SK-N-SH (cell line): ENCODE measurements around the gene DENND1A. TPM values are rescaled to one million over a fixed set of nuclear protein-coding genes. Genes with fewer than 3 reads are reported as not detected.

Source experiments
- CTCF ChIA-PET: fragments of 300-600, 350-600 bp; formaldehyde crosslinking; extraction: SDS; loops from one replicate; lab custom pipeline; 2021; lab: Yijun Ruan, JAX
- POLR2A ChIA-PET: fragments of 350-600 bp; sonication (Branson Sonifier 250); formaldehyde crosslinking; extraction: SDS; loops from one replicate; lab custom pipeline; 2020; ENCODE audit warnings: antibody characterized with exemption, inconsistent platforms; lab: Yijun Ruan, JAX
- DNase-seq: peaks from one replicate; pipeline ENCODE4 v3.0.0; 2012
- H2AFZ ChIP-seq: fragments of 200-600 bp; sonication (generic); 2 replicates; pipeline ENCODE4 v1.8.1; 2016; ENCODE audit warnings: antibody characterized with exemption, mild to moderate bottlenecking, low read depth
- H3F3A ChIP-seq: fragments of 200-600 bp; sonication (generic); replicated peaks from 2 replicates; pipeline ENCODE3; 2016; ENCODE audit warnings: antibody characterized with exemption, mild to moderate bottlenecking; ENCODE audit not compliant: insufficient read depth
- H3K27ac ChIP-seq, 2 experiments: fragments of 200-500 bp in 1 of 2; fragments of 200-600 bp in 1 of 2; sonication (Bioruptor generic) in 1 of 2; sonication (generic), shearing (Covaris generic) in 1 of 2; 2 replicates each; pipeline versions ENCODE4 v1.5.1 to v1.6.1; 2014 to 2016; ENCODE audit warnings: low read depth in 2 of 2, inconsistent platforms in 1 of 2, low read length in 1 of 2, mild to moderate bottlenecking in 1 of 2, mixed read lengths in 1 of 2
- H3K27me3 ChIP-seq: fragments of 200-600 bp; sonication (generic), shearing (Covaris generic); 2 replicates; pipeline ENCODE4 v1.6.1; 2016; ENCODE audit warnings: mixed run types; ENCODE audit not compliant: insufficient read depth
- H3K36me3 ChIP-seq, 2 experiments: fragments of 200-500 bp in 1 of 2; fragments of 200-600 bp in 1 of 2; sonication (Bioruptor generic) in 1 of 2; sonication (generic) in 1 of 2; replicated peaks in 1 of 2; 2 replicates each; pipeline versions ENCODE3 to v1.5.1; 2014 to 2016; ENCODE audit warnings: low read length in 1 of 2, mild to moderate bottlenecking in 1 of 2; ENCODE audit not compliant: insufficient read depth in 2 of 2, control insufficient read depth in 1 of 2
- H3K4me1 ChIP-seq, 2 experiments: fragments of 200-500 bp in 1 of 2; fragments of 200-600 bp in 1 of 2; sonication (Bioruptor generic) in 1 of 2; sonication (generic), shearing (Covaris generic) in 1 of 2; 2 replicates each; pipeline versions ENCODE4 v1.5.1 to v1.6.1; 2014 to 2016; ENCODE audit warnings: low read depth in 1 of 2, low read length in 1 of 2, mixed run types in 1 of 2; ENCODE audit not compliant: insufficient read depth in 2 of 2, control insufficient read depth in 1 of 2
- H3K4me2 ChIP-seq: fragments of 200-600 bp; sonication (generic), shearing (Covaris generic); 2 replicates; pipeline ENCODE4 v1.6.1; 2017; ENCODE audit warnings: mixed run types
- H3K4me3 ChIP-seq, 2 experiments: fragments of 200-500 bp in 1 of 2; fragments of 200-600 bp in 1 of 2; sonication (Bioruptor generic) in 1 of 2; sonication (generic), shearing (Covaris generic) in 1 of 2; 2 replicates each; pipeline versions ENCODE4 v1.5.1 to v1.8.1; 2014 to 2016; ENCODE audit warnings: low read depth in 2 of 2, inconsistent platforms in 1 of 2, low read length in 1 of 2, mild to moderate bottlenecking in 1 of 2, mixed read lengths in 1 of 2, moderate library complexity in 1 of 2
- H3K79me2 ChIP-seq: fragments of 200-600 bp; sonication (generic); 2 replicates; pipeline ENCODE4 v1.8.1; 2017; ENCODE audit warnings: mild to moderate bottlenecking; ENCODE audit not compliant: insufficient read depth
- H3K9ac ChIP-seq: fragments of 200-600 bp; sonication (generic); 2 replicates; pipeline ENCODE4 v1.6.1; 2017; ENCODE audit warnings: mixed run types
- H3K9me2 ChIP-seq: fragments of 200-600 bp; sonication (generic); 2 replicates; pipeline ENCODE4 v1.6.1; 2017; ENCODE audit warnings: mixed run types
- H3K9me3 ChIP-seq: fragments of 200-600 bp; sonication (generic); 2 replicates; pipeline ENCODE4 v1.6.1; 2017; ENCODE audit warnings: mixed run types, mild to moderate bottlenecking, moderate library complexity
- H4K20me1 ChIP-seq: fragments of 200-600 bp; sonication (generic); 2 replicates; pipeline ENCODE4 v1.6.1; 2017; ENCODE audit warnings: mild to moderate bottlenecking, mixed run types; ENCODE audit not compliant: insufficient read depth
- CTCF ChIP-seq: fragments of 200-600 bp; sonication (generic); IDR thresholded peaks from 2 replicates; pipeline ENCODE4 v1.6.1; 2017; ENCODE audit warnings: antibody characterized with exemption, mild to moderate bottlenecking, moderate library complexity
- EZH2phosphoT487 ChIP-seq: fragments of 200-600 bp; sonication (generic); IDR thresholded peaks from 2 replicates; pipeline ENCODE4 v1.6.1; 2017; ENCODE audit warnings: low read depth, mixed run types, mild to moderate bottlenecking, antibody characterized with exemption, moderate library complexity, borderline replicate concordance
- FOSL2 ChIP-seq: IDR thresholded peaks from 2 replicates; pipeline ENCODE4 v1.4.0; 2012; ENCODE audit warnings: low read depth, mild to moderate bottlenecking, moderate library complexity, borderline replicate concordance
- FOXJ3 ChIP-seq: sonication (generic); formaldehyde crosslinking; IDR thresholded peaks from 2 replicates; pipeline ENCODE4 v1.5.1; 2020; ENCODE audit warnings: mild to moderate bottlenecking, missing genetic modification reagents
- GABPA ChIP-seq: IDR thresholded peaks from 2 replicates; pipeline ENCODE4 v1.4.0; 2012; ENCODE audit warnings: low read depth, mild to moderate bottlenecking
- MEF2A ChIP-seq: IDR thresholded peaks from 2 replicates; pipeline ENCODE4 v1.4.0; 2012; ENCODE audit warnings: low read depth, borderline replicate concordance
- MXI1 ChIP-seq: IDR thresholded peaks from 2 replicates; pipeline ENCODE4 v1.6.1; 2012; ENCODE audit warnings: mild to moderate bottlenecking, low read depth, low read length, improper control_type of control experiment
- NRF1 ChIP-seq: IDR thresholded peaks from 2 replicates; pipeline ENCODE4 v1.6.1; 2012; ENCODE audit warnings: low read depth, mild to moderate bottlenecking, low read length
- POLR2AphosphoS5 ChIP-seq: IDR thresholded peaks from 2 replicates; pipeline ENCODE4 v1.6.1; 2012; ENCODE audit warnings: low read depth, low read length
- RXRA ChIP-seq: IDR thresholded peaks from 2 replicates; pipeline ENCODE4 v1.4.0; 2012; ENCODE audit warnings: low read depth, mild to moderate bottlenecking, borderline replicate concordance
- SMC3 ChIP-seq: IDR thresholded peaks from 2 replicates; pipeline ENCODE4 v1.6.1; 2012; ENCODE audit warnings: low read depth, low read length, improper control_type of control experiment
- TEAD4 ChIP-seq: IDR thresholded peaks from 2 replicates; pipeline ENCODE4 v1.4.0; 2012; ENCODE audit warnings: mild to moderate bottlenecking, borderline replicate concordance; ENCODE audit not compliant: insufficient read depth
- YY1 ChIP-seq: IDR thresholded peaks from 2 replicates; pipeline ENCODE4 v1.4.0; 2012; ENCODE audit warnings: low read depth, mild to moderate bottlenecking
- WGBS: methylation state at CpG from one replicate; pipeline ENCODE4 v1.1.6; 2017; ENCODE audit warnings: low lambda C conversion rate; 5-methylcytosine and 5-hydroxymethylcytosine counted together
- polyA plus RNA-seq, 3 experiments: library from polyadenylated mRNA; depleted of rRNA; stranded (reverse); fragments of >200 nt; gene quantifications; 2 replicates each; pipeline ENCODE4 v1.2.3, GENCODE V29; 2012
- TF ChIP-seq, protein P1 (sequence below): IDR thresholded peaks from 2 replicates; pipeline ENCODE4; 2012
- TF ChIP-seq, protein P2 (sequence below): fragments of 150-350 bp; IDR thresholded peaks from 2 replicates; pipeline ENCODE4 v1.6.1; 2017; ENCODE audit warnings: antibody characterized with exemption, low read length, low read depth, borderline replicate concordance
- TF ChIP-seq, protein P3 (sequence below): IDR thresholded peaks from 2 replicates; pipeline ENCODE4 v1.4.0; 2012; ENCODE audit warnings: low read depth, borderline replicate concordance
- TF ChIP-seq, protein P4 (sequence below): IDR thresholded peaks from 2 replicates; pipeline ENCODE4 v1.6.1; 2012; ENCODE audit warnings: mild to moderate bottlenecking, low read depth, low read length, moderate library complexity

Gene DENND1A
- polyA plus RNA-seq, 1 of the 3 experiments (the other 2 are of a cell fraction), result 25.4 TPM

DNA sequence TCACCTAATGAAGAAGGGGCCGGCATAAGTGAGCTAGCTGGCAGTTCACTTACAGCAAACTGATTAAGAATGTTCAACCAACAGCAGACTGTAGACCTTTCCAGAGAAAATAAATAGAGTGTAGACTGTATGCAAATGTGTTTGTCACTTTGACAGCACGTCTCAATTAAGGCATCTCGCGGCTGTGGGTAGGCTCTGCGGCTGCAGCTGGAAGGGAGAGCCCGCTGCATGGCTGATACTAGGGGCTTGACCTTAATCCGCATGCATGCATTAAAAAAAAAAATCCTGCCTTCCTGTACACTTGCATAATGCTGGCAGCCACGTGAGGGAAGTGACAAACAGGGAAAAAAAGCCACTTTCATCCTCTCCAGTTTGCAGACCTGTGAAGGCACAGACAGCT is 491.6 kb downstream of the DENND1A start:
- no peak for TF ChIP-seq RXRA
- no peak for TF ChIP-seq MEF2A
- TF ChIP-seq NRF1, result no peak
- TF ChIP-seq TEAD4, result no peak
- TF ChIP-seq CTCF, result no peak
- no peak for TF ChIP-seq MXI1
- no peak for TF ChIP-seq YY1
- TF ChIP-seq POLR2AphosphoS5, result no peak
- TF ChIP-seq, protein P1, sequence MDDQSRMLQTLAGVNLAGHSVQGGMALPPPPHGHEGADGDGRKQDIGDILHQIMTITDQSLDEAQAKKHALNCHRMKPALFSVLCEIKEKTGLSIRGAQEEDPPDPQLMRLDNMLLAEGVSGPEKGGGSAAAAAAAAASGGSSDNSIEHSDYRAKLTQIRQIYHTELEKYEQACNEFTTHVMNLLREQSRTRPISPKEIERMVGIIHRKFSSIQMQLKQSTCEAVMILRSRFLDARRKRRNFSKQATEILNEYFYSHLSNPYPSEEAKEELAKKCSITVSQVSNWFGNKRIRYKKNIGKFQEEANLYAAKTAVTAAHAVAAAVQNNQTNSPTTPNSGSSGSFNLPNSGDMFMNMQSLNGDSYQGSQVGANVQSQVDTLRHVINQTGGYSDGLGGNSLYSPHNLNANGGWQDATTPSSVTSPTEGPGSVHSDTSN, result no peak
- TF ChIP-seq GABPA, result no peak
- TF ChIP-seq EZH2phosphoT487, result no peak
- TF ChIP-seq SMC3, result no peak
- TF ChIP-seq, protein P2, sequence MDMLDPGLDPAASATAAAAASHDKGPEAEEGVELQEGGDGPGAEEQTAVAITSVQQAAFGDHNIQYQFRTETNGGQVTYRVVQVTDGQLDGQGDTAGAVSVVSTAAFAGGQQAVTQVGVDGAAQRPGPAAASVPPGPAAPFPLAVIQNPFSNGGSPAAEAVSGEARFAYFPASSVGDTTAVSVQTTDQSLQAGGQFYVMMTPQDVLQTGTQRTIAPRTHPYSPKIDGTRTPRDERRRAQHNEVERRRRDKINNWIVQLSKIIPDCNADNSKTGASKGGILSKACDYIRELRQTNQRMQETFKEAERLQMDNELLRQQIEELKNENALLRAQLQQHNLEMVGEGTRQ, result no peak
- no peak for TF ChIP-seq FOXJ3
- Histone ChIP-seq H3K27me3 (no peaks in the 10 kb centered on the region), H2AFZ (no peak overlapping the region), H4K20me1 (no peaks in the 10 kb centered on the region), H3K4me3 (no peak overlapping the region), H3F3A (no peaks in the 10 kb centered on the region), H3K79me2 (no peaks in the 10 kb centered on the region), H3K9me2 (no peaks in the 10 kb centered on the region), H3K9ac (no peak overlapping the region), H3K36me3 (peaks cover 0 to 26% of the 10 kb centered on the region in 2 experiments), H3K4me1 (no peaks in the 10 kb centered on the region), H3K9me3 (no peaks in the 10 kb centered on the region), H3K4me2 (no peak overlapping the region), H3K27ac (no peak overlapping the region)
- no peak for DNase-seq
- ChIA-PET POLR2A (no interaction called here), CTCF (interaction anchor here (1.1 kb wide), 1 partner anchor 16 kb away, joined by 5 read pairs; no protein-coding TSS in a partner anchor)
- 91% methylated on average over 8 of the region's 8 CpGs for WGBS

GRCh38 chr9:123437201-123437600 is 492.7 kb downstream of the DENND1A start:
- POLR2A ChIA-PET, result no interaction called here
- WGBS, result 97% methylated on average over 7 of the region's 8 CpGs

More at GRCh38 chr9:123437201-123437600, 492.7 kb downstream of the DENND1A start:
- no peak overlapping the region for H3K9ac ChIP-seq
- no peak overlapping the region for H3K27ac ChIP-seq
- no peaks in the 10 kb centered on the region for H3K9me2 ChIP-seq
- no peaks in the 10 kb centered on the region for H4K20me1 ChIP-seq
- no peaks in the 10 kb centered on the region for H3K27me3 ChIP-seq
- H3K4me2 ChIP-seq, result no peak overlapping the region
- no peaks in the 10 kb centered on the region for H3K4me1 ChIP-seq
- peaks cover 0 to 26% of the 10 kb centered on the region in 2 experiments for H3K36me3 ChIP-seq
- no peak overlapping the region for H3K4me3 ChIP-seq
- CTCF ChIA-PET, result interaction anchor here (0.7 kb wide), 1 partner anchor 48 kb away, joined by 3 read pairs; no protein-coding TSS in a partner anchor
- no peaks in the 10 kb centered on the region for H3K79me2 ChIP-seq
- no peak for TF ChIP-seq FOSL2
- TF ChIP-seq TEAD4, result no peak
- TF ChIP-seq, protein P3, sequence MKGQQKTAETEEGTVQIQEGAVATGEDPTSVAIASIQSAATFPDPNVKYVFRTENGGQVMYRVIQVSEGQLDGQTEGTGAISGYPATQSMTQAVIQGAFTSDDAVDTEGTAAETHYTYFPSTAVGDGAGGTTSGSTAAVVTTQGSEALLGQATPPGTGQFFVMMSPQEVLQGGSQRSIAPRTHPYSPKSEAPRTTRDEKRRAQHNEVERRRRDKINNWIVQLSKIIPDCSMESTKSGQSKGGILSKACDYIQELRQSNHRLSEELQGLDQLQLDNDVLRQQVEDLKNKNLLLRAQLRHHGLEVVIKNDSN, result no peak
- TF ChIP-seq SMC3, result no peak
- TF ChIP-seq MXI1, result no peak
- TF ChIP-seq, protein P4, sequence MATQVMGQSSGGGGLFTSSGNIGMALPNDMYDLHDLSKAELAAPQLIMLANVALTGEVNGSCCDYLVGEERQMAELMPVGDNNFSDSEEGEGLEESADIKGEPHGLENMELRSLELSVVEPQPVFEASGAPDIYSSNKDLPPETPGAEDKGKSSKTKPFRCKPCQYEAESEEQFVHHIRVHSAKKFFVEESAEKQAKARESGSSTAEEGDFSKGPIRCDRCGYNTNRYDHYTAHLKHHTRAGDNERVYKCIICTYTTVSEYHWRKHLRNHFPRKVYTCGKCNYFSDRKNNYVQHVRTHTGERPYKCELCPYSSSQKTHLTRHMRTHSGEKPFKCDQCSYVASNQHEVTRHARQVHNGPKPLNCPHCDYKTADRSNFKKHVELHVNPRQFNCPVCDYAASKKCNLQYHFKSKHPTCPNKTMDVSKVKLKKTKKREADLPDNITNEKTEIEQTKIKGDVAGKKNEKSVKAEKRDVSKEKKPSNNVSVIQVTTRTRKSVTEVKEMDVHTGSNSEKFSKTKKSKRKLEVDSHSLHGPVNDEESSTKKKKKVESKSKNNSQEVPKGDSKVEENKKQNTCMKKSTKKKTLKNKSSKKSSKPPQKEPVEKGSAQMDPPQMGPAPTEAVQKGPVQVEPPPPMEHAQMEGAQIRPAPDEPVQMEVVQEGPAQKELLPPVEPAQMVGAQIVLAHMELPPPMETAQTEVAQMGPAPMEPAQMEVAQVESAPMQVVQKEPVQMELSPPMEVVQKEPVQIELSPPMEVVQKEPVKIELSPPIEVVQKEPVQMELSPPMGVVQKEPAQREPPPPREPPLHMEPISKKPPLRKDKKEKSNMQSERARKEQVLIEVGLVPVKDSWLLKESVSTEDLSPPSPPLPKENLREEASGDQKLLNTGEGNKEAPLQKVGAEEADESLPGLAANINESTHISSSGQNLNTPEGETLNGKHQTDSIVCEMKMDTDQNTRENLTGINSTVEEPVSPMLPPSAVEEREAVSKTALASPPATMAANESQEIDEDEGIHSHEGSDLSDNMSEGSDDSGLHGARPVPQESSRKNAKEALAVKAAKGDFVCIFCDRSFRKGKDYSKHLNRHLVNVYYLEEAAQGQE, result no peak
- TF ChIP-seq CTCF, result no peak
- no peak for DNase-seq
- H3F3A ChIP-seq, result no peaks in the 10 kb centered on the region
- no peak overlapping the region for H2AFZ ChIP-seq
- H3K9me3 ChIP-seq, result no peaks in the 10 kb centered on the region
